GM19372 (cell line): Measurements from ENCODE around the gene HHATL.

Experiments used
- ATAC-seq: cut with Tn5 transposase; IDR thresholded peaks from one replicate; pipeline ENCODE4 v1.9.1; 2021; ENCODE audit warnings: mild to moderate bottlenecking, low read depth, moderate library complexity; ENCODE audit not compliant: unreplicated experiment

Gene HHATL

DNA sequence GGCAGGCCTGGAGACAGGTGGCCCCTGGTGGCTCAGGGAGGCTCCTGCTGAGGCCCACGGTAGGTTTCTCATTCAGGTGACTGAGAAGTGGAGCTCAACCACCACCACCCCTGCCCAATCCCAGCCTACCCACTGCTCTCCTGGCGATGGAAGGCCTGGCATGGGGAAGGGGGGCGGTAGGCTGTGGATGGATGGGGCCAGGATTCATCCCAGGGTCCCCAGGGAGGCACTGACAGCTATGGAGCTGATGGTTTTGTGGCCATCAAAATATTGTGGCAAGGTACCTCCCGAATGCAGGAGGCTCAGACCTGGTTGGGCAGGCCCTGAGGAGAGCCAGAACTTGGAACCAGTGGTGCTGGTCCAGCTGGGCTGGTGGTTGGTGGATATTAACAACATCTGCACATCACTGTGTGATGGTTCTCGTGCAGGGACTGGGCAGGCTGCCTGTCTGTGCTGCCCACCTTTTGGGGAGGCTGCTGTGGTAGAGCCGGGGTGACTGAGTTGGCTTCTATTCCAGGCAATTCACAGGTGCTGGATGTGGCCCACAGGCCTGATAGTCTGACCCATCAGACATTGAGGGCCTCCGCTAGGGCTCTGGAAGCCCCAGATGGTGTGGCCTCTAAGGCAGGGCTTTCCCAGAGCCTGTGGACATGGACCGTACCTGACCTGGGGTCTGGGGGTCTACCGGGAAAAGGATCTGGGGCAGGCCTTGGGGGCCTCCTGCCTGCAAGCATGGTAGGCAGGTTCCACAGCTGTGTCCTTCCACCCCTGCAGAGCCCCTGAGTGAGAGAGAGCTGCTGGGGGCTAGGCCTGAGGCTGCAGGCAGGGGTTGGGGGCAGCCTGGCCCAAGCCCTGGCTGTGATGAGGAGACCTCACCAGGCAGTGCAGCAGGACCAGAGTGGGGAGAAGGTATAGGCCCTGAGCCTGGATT lies 45.7 kb downstream of the HHATL start:
- no peak for ATAC-seq

DNA sequence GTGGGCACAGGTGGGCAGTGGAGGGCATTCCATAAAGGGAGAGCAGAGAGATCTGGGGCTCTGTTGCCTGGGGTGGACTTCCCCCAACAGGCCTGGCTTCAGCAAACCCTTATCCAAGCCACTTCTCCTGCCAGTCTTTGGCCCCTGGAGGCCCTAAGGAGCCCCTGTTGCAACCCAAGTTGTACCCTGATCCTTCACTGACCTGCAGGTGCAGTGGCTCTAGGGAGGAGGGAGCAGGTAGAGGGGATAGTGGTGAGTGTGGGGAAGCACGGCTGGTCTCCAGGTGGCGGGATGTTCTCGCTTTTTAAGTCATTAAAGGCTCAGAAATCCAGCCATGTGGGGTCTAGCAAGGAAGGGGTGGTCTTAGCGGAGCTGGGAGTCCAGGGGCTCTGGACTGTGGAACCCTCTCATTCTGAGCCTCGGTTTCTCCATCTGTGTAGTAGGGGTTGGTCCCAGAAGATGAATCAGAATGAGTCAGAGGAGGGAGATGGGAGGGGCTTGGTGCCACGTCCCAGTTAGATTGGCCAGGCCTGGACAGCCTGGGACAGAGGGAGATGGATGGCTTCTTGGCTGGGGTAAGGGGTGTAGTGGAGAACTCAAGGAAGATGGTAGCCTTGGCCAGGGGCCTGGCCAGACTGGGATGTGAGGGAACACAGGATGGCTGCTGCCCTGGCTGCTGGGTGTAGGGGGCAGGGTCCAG lies 46.5 kb downstream of the HHATL start:
- ATAC-seq, result no peak

DNA sequence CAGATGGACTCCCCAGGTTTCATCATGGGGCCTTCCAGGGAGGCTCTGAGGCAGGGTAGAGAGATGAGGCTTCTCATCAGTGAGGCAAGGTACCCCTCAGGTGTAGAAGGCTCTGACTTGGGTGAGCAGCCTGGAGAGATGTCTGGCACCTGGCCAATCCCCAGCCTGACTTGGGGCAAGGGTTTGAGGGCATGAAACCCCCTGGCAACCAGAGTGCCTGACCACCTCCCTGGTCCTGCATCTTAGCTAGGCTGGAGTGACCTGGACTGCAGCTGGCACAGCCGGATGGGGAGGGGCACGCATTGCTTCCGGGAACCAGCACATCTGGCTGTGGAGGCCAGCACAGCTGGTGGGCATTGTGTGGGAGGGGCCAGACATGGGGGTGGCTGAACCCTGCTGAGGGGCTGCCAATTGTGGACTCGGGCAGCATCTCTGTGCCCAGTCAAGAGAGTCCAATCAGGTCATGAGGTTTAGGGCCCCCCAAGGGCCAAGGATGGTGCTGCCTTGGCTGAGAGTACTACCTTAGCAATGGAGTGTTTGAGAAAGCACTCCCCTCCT lies 47.2 kb downstream of the HHATL start:
- no peak for ATAC-seq

DNA sequence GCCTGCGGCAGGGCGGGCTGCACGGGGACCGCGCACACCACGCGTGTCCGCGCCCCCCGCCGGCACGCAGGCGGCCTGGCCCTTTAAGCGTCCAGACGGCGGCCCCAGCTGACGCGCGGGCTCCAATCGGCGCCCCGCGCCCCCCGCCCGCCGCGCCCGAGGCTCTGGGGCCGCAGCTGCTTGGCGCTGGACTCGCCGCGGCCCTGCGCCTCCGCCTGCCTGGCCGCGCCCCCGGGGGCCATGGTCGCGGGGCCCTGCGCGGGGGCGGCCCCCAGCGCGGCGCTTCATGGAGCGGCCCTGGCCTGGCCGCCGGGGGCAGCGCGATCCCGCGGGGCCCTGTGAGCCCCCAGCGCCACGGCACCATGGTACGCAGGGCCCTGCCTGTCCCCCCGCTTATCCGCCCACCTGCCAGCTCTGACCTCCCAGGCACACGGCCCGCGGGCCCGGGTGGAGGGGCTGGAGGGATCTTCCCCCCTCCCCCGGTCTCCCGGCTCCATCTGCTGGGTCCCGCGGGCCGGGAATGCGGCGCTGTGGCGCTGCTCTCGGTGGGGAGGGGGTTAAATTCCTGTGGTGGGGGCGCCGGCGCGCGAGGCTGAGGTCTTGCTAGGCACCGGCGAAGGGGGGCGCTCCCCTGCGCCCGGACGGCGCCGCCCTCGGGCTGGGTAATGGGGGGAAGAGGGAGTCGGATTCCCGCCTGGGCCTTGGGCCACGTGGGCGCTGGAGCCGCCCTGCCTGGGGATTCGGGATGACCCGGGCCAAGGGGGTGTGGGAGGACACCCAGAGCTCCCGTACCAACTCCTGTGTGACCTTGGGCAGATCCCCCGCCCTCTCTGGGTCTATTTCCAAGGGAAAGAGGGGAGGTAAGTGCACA lies 48.0 kb downstream of the HHATL start:
- no peak for ATAC-seq

DNA sequence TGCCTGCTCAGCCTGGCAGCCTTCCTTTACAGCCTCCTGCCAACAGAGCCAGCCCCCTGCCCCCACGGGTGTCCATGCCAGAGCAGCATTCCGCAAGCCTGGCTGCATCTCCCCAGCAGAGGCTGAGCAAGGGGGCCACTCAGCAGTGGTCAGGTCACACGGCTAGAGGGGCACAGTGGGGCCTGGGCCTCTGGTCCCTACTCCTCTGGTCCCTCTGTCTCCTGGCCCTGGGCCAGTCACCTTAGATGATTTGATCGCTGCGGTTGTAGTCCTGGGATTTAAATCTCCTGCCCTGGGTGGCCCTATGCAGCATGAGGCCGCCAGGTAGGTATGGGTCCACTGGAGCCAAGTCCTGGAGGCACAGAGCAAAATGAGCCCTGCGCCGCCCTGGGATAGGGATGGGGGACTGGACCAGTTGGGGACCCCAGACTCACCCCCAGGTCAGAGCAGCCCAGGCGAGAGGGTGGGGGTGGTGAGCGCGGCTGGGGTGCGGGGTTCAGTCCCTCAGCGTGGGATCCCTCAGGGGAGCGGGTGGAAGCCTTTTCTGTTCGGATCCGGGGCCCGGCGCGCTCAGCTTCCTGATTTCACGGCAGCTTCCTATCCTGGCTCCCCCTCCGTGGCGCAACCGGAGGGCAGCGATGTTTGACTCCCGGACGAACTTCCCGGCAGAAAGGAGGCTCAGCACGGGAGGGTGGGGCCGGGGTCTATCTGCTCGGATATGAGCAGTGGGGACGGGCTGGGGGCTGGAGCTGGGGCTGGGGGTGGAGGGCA lies 48.9 kb downstream of the HHATL start, which contains the start of gene ZBTB47:
ZBTB47 (plus strand) TSS at position 138 of the 771 bp plus-strand sequence. CDS start 4,659 bp downstream, outside the sequence.
- no peak for ATAC-seq

DNA sequence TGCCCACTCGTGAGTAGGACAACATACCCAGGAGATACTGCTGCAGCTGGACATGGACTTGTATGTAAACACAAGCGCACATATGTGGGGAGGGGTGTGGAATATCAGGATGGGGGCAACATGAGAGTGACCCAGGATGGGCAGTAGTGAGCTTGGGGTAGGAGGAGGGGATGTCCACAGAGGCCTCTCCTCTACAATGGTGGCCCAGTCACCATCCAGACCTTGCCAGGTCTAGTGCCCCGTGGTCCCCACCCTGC lies 49.4 kb downstream of the HHATL start:
- ATAC-seq, result no peak

DNA sequence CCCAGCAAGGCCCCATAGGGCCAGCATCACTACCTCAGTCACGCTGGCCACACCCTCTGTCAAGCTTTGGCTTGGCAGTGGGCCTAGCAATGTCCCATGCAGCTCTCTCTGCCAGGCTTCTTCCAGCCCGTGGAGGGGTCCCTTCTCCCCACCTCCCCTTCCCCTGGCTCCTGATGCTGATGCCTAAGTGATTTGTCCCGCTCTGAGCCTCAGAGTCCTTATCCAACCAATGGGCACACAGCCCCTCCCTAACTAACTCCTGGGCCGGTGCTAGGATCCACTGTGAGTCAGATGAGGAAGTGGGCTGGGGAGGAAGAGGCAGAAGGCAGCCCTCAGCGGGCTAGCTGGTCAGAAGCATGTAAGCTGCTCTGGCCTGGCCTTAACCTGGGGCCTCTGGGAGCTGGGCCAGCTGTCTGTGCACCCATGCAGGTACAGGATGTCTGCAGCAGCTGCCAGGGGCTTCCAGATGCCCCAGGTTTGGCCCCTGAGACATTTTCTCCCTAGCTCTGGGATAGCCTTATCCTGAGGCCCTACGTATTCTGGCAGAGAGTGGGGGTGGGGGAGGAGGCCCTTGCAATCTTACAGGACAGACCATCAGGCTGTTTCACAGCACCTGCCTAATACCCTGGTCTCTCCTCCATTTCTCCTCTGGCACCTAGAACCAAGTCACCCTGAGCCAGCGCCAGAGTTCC lies 49.8 kb downstream of the HHATL start:
- peak; percentile 54 for ATAC-seq

DNA sequence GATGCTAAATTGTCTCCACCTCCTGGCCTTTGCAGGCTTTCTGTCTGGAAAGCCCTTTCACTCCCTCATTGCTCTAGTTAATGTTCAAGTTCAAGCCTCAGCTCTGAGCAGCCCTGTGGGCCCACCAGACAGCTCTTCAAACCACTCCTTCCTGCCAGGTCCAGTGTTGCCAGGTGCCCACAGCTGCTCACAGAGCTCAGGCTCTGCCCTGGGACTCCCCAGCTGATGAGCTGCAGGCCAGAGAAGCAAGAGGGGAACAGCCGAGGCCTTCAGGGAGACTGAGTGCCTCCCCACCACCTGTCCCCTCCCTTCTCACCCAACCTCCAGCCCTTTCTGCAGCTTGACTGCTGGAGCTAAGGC lies 50.4 kb downstream of the HHATL start:
- ATAC-seq, result no peak

DNA sequence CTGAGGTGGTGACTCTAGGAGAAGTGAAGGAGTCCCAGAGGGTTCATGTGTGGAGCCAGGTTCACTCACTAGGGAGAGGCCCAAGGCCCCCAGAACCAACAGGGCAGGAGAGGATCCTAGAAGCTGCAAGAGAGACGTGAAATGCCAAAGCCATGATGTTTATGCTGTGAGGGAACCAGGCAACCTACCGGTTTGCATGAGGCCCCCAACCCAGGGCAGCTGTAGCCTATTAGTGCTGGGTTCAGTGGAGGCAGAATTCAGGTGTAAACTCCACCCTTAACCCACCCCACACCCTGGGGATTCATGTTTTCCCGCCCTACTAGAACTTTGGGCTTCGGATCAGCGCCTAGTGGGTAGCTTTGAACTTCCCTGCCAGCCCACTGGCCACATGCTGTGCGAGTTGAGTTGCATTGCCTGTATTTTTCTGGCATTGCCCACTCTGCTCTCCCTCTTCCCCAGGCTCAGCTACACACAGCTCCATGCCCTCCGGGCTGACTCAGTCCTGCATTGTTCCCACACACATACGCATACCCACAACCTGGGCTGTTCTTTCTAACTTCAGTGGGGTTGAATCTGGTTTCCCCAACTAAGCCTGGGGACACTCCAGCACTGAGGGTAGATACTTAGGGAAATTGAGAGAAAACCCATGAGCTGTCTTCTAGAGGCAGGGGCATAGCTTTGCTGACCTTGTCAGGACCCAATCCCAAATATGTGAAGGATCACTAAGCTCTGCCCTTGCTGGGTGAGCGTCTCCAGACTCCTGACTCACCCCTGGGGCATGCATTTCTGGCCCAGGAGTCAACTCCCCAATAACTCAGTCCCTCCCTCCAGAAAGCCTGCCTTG lies 51.1 kb downstream of the HHATL start:
- ATAC-seq, result no peak

DNA sequence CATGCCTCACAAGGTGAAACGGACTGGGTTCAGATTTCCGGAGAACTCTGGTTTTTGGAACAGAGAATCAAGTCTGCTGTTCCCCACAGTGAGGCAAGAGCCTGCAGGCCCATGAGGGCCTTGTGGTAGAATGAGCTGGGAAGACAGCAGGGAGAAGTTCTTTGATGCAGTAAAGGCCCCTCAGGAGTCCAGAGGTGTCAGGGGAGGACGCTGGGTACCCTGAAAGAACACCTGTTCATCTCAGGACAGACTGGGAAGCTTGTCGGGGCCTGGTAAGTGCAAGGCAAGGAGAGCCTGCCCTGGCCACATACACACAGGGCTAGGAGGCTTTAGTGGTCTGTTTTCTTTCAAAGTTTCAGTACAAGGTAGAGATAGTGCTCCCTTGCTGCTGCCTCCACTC lies 52.8 kb downstream of the HHATL start:
- no peak for ATAC-seq

DNA sequence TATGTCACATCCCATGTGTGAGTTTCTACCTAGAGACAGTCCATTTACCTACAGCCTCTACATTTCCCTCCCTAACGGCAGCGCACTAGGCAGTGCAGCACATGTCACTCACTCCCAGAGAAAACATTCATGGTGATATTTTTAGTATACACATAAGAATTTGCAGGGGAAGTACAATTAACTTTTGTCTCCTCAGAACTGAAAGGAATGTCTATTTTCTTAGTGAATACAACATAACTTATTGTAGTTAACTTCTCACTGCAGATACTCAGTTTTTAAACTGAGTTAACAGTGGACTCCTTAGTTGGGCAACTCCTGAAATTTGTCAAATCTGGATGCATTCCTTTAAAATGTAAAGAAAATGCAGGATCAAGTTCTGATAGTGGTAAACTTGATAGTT lies 53.6 kb downstream of the HHATL start:
- no peak for ATAC-seq

DNA sequence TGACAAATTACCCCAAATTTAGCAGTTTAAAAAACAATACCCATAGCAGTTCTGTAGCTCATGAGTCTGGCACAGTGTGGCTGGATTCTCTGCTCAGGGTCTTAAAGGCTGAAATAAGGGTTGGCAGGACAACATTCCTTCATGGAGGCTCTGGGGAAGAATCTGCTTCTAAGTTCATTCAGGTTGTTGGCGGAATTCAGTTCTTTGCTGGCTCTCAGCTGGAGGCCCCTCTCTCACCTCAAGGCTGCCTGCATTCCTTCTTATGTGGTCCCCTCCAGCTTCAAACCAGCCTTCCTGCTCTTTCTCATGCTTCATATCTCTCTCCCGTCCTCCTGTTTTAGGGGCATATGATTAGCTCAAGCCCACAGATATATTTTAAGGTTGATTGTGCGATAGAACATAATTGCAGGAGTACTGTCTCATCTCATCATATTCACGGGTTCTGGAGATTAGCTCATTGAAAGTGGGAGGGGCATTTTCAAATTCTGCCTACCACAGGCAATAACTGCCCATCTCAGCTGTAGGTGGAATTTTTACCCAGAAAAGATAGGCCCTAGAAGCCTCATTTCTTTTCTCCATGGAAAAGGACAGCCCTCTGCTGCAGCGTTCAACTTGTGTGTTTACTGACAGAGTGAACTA lies 54.7 kb downstream of the HHATL start:
- no peak for ATAC-seq
